OCI-LY7 (cell line): ENCODE data around the gene SPPL2A. TPM values are rescaled to one million over a fixed set of nuclear protein-coding genes. Genes with fewer than 3 reads are reported as not detected.
"Not testable (repeated sequence)": the region's sequence is repeated elsewhere in the genome, so short reads cannot be mapped to it uniquely, and the experiment has no call there.

ENCODE experiments used
- BruUV-seq: library from RNA; stranded (reverse); fragments of 400-500 nt; replicated peaks from 2 replicates; lab custom pipeline; 2021; lab: Mats Ljungman, UMichigan
- CTCF ChIA-PET: fragments of 300-600 bp; sonication (Branson Sonifier 250); formaldehyde crosslinking; loops from one replicate; lab custom pipeline; 2022; ENCODE audit warnings: antibody characterized with exemption; ENCODE audit not compliant: unreplicated experiment; lab: Charles Lee
- POLR2A ChIA-PET: fragments of 300-600 bp; sonication (Branson Sonifier 250); formaldehyde crosslinking; loops from one replicate; lab custom pipeline; 2022; ENCODE audit warnings: antibody characterized with exemption; lab: Charles Lee
- DNase-seq: peaks from one replicate; pipeline ENCODE4 v3.0.0-alpha.2; 2015; ENCODE audit warnings: low spot score
- H2AFZ ChIP-seq: fragments of 200-600 bp; sonication (generic), shearing (Covaris generic); 2 replicates; pipeline ENCODE4 v1.6.1; 2014; ENCODE audit warnings: mild to moderate bottlenecking, antibody characterized with exemption, low read length, moderate library complexity
- H3K27ac ChIP-seq: fragments of 200-600 bp; sonication (generic); 2 replicates; pipeline ENCODE4 v1.5.1; 2014; ENCODE audit warnings: mixed run types, low read depth, mild to moderate bottlenecking, moderate library complexity, low read length, inconsistent platforms; ENCODE audit not compliant: poor library complexity, severe bottlenecking
- H3K36me3 ChIP-seq: fragments of 200-600 bp; sonication (generic); 2 replicates; pipeline ENCODE4 v1.6.1; 2014; ENCODE audit warnings: mild to moderate bottlenecking, antibody characterized with exemption, low read length, moderate library complexity, mixed read lengths; ENCODE audit not compliant: insufficient read depth
- H3K4me1 ChIP-seq: fragments of 200-600 bp; sonication (generic); 2 replicates; pipeline ENCODE4 v1.5.1; 2014; ENCODE audit warnings: mild to moderate bottlenecking, low read length; ENCODE audit not compliant: insufficient read depth, poor library complexity, severe bottlenecking
- H3K4me2 ChIP-seq: fragments of 200-600 bp; sonication (generic); 2 replicates; pipeline ENCODE4 v1.6.1; 2014; ENCODE audit warnings: mild to moderate bottlenecking, low read length
- H3K4me3 ChIP-seq: fragments of 200-600 bp; sonication (generic); 2 replicates; pipeline ENCODE4 v1.5.1; 2014; ENCODE audit warnings: mild to moderate bottlenecking, low read depth, low read length; ENCODE audit not compliant: poor library complexity, severe bottlenecking
- H3K79me2 ChIP-seq: fragments of 200-600 bp; sonication (generic); 2 replicates; pipeline ENCODE4 v1.6.1; 2016; ENCODE audit warnings: low read depth, mild to moderate bottlenecking, low read length, moderate library complexity, mixed read lengths; ENCODE audit not compliant: insufficient read depth
- H3K9me2 ChIP-seq: fragments of 200-600 bp; sonication (generic); 2 replicates; pipeline ENCODE4 v1.6.1; 2016; ENCODE audit warnings: mild to moderate bottlenecking, low read length, mixed read lengths; ENCODE audit not compliant: insufficient read depth
- H3K9me3 ChIP-seq: fragments of 200-600 bp; sonication (generic); 2 replicates; pipeline ENCODE4 v1.6.1; 2014; ENCODE audit warnings: mild to moderate bottlenecking, mixed run types, low read length, mixed read lengths
- H4K20me1 ChIP-seq: fragments of 200-600 bp; sonication (generic); 2 replicates; pipeline ENCODE4 v1.6.1; 2014; ENCODE audit warnings: mild to moderate bottlenecking, antibody characterized with exemption, low read length, moderate library complexity, mixed read lengths; ENCODE audit not compliant: insufficient read depth
- CTCF ChIP-seq: fragments of 200-600 bp; sonication (generic); conservative IDR thresholded peaks from 2 replicates; pipeline ENCODE4 v1.5.1; 2014; ENCODE audit warnings: mild to moderate bottlenecking, antibody characterized with exemption, low read length, moderate library complexity, mixed read lengths
- EZH2phosphoT487 ChIP-seq: fragments of 200-600 bp; sonication (generic); IDR thresholded peaks from 2 replicates; pipeline ENCODE4 v1.6.1; 2018; ENCODE audit warnings: low read depth, borderline replicate concordance, mild to moderate bottlenecking, mixed run types, antibody characterized with exemption, low read length, moderate library complexity, mixed read lengths
- intact Hi-C: fragments of 100-400 bp; cut with micrococcal nuclease; formaldehyde crosslinking; loops from one replicate; pipeline ENCODE4 v1.10.0; 2022; ENCODE audit not compliant: unreplicated experiment
- total RNA-seq, 2 experiments: library from RNA; depleted of rRNA in 1 of 2; stranded (reverse); fragments of >200 nt in 1 of 2; shearing (Covaris generic) in 1 of 2; gene quantifications; 2 replicates each; pipeline ENCODE4 v1.2.3, GENCODE V29; 2014 to 2022

Gene SPPL2A
- total RNA-seq, 2 experiments from 2014 or later: 24.6 to 41.6 TPM

GRCh38 chr15:50698101-50698500 lies 67.4 kb downstream of the SPPL2A start:
- ChIA-PET POLR2A (interaction anchor here (0.6 to 1.5 kb wide), 5 partner anchors 9 to 1513 kb away, joined by 3 to 7 read pairs (median 4); no protein-coding TSS in a partner anchor), CTCF (no interaction called here)
- H3K79me2 ChIP-seq: no peaks in the 10 kb centered on the region
- no peaks in the 10 kb centered on the region for H3K4me1 ChIP-seq
- no peak overlapping the region for H3K4me2 ChIP-seq
- no TSS peak for BruUV-seq
- no peaks in the 10 kb centered on the region for H4K20me1 ChIP-seq
- H2AFZ ChIP-seq: no peak overlapping the region
- no peaks in the 10 kb centered on the region for H3K9me3 ChIP-seq
- no peak for TF ChIP-seq EZH2phosphoT487
- no peak for TF ChIP-seq CTCF
- no peaks in the 10 kb centered on the region for H3K9me2 ChIP-seq
- H3K27ac ChIP-seq: no peak overlapping the region
- intact Hi-C loops: no loop called here
- H3K36me3 ChIP-seq: no peaks in the 10 kb centered on the region
- DNase-seq: no peak
- no peak overlapping the region for H3K4me3 ChIP-seq

GRCh38 chr15:50697109-50697797 lies 68.3 kb downstream of the SPPL2A start:
- POLR2A ChIA-PET: interaction anchor here (0.6 to 1.5 kb wide), 2 partner anchors 10 to 16 kb away, joined by 3 to 6 read pairs; no protein-coding TSS in a partner anchor
- no peak for TF ChIP-seq CTCF
- TF ChIP-seq EZH2phosphoT487: no peak

GRCh38 chr15:50694634-50695165 lies 70.8 kb downstream of the SPPL2A start:
- H3K36me3 ChIP-seq, H3K27ac ChIP-seq, CTCF ChIA-PET, DNase-seq, H2AFZ ChIP-seq, H3K79me2 ChIP-seq, H3K4me1 ChIP-seq, intact Hi-C loops, H3K4me3 ChIP-seq, H3K4me2 ChIP-seq, H3K9me2 ChIP-seq, BruUV-seq, H3K9me3 ChIP-seq, H4K20me1 ChIP-seq: not testable (repeated sequence)
- POLR2A ChIA-PET: interaction anchor here (0.6 kb wide), 2 partner anchors 121 to 171 kb away, joined by 3 to 4 read pairs; no protein-coding TSS in a partner anchor

More at GRCh38 chr15:50697109-50697797, 68.3 kb downstream of the SPPL2A start:
- no peak overlapping the region for H3K27ac ChIP-seq
- no peaks in the 10 kb centered on the region for H3K79me2 ChIP-seq
- no peak for DNase-seq
- H3K4me3 ChIP-seq: no peak overlapping the region
- CTCF ChIA-PET: no interaction called here
- intact Hi-C loops: no loop called here
- no peaks in the 10 kb centered on the region for H3K36me3 ChIP-seq
- no TSS peak for BruUV-seq
- no peak overlapping the region for H2AFZ ChIP-seq
- no peaks in the 10 kb centered on the region for H4K20me1 ChIP-seq
- no peaks in the 10 kb centered on the region for H3K9me3 ChIP-seq
- no peak overlapping the region for H3K4me2 ChIP-seq
- H3K4me1 ChIP-seq: no peaks in the 10 kb centered on the region
- H3K9me2 ChIP-seq: no peaks in the 10 kb centered on the region
